K562 (cell line): ENCODE data around the gene DTNBP1. TPM values are rescaled to one million over a fixed set of nuclear protein-coding genes. Genes with fewer than 3 reads are reported as not detected.

ENCODE experiments used
- CBX8 ChIP-seq: fragments of 200-600 bp; sonication (generic); IDR thresholded peaks from 2 replicates; pipeline ENCODE4 v1.6.1; 2012; ENCODE audit warnings: borderline replicate concordance, mixed run types, low read depth, mild to moderate bottlenecking, moderate library complexity, mixed read lengths, low read length, control low read depth, inconsistent platforms; ENCODE audit not compliant: poor library complexity, severe bottlenecking; ENCODE audit errors: extremely low read depth
- CREB1 ChIP-seq, 2 experiments: sonication (generic) in 1 of 2; formaldehyde crosslinking in 1 of 2; IDR thresholded peaks; 2 replicates each; pipeline versions ENCODE4 v1.6.1 to v1.8.0; 2012 to 2022; ENCODE audit warnings: inconsistent platforms in 1 of 2, mild to moderate bottlenecking in 1 of 2, missing genetic modification reagents in 1 of 2, moderate library complexity in 1 of 2
- CTCFL ChIP-seq: IDR thresholded peaks from 2 replicates; pipeline ENCODE4 v1.6.1; 2011; ENCODE audit warnings: borderline replicate concordance, low read depth, mild to moderate bottlenecking, moderate library complexity, low read length; ENCODE audit not compliant: insufficient read depth, poor library complexity, severe bottlenecking
- EP400 ChIP-seq: fragments of 450-650 bp; IDR thresholded peaks from 2 replicates; pipeline ENCODE4 v1.6.1; 2017; ENCODE audit warnings: antibody characterized with exemption, mild to moderate bottlenecking, moderate library complexity
- GTF2F1 ChIP-seq: IDR thresholded peaks from 2 replicates; pipeline ENCODE4 v1.6.1; 2011; ENCODE audit warnings: low read depth, low read length, improper control_type of control experiment
- HNRNPLL ChIP-seq: fragments of 200-400 bp; formaldehyde crosslinking; IDR thresholded peaks from 2 replicates; pipeline ENCODE4 v1.6.1; 2017; ENCODE audit warnings: low read length, low read depth, mild to moderate bottlenecking; ENCODE audit not compliant: poor library complexity, severe bottlenecking
- KLF13 ChIP-seq: fragments of 450-650 bp; IDR thresholded peaks from 2 replicates; pipeline ENCODE4 v1.6.1; 2016; ENCODE audit warnings: missing genetic modification characterization, low read depth, mild to moderate bottlenecking, missing compliant biosample characterization, moderate library complexity, borderline replicate concordance
- PREB ChIP-seq: sonication (generic); formaldehyde crosslinking; IDR thresholded peaks from 2 replicates; pipeline ENCODE4 v1.8.1; 2023; ENCODE audit warnings: mild to moderate bottlenecking, missing genetic modification reagents
- SMAD2 ChIP-seq: fragments of 150-350 bp; IDR thresholded peaks from 2 replicates; pipeline ENCODE4 v1.6.1; 2014; ENCODE audit warnings: low read depth, mild to moderate bottlenecking, low read length
- THRA ChIP-seq: fragments of 450-650 bp; IDR thresholded peaks from 2 replicates; pipeline ENCODE4 v1.6.1; 2017; ENCODE audit warnings: mild to moderate bottlenecking, moderate library complexity
- ZNF143 ChIP-seq: sonication (generic); formaldehyde crosslinking; IDR thresholded peaks from 2 replicates; pipeline ENCODE4 v1.9.0; 2022; ENCODE audit warnings: mild to moderate bottlenecking, missing genetic modification reagents
- ZNF41 ChIP-seq: fragments of 250-450 bp; sonication (Bioruptor Pico); conservative IDR thresholded peaks from 2 replicates; pipeline ENCODE4 v1.4.0; 2020; ENCODE audit warnings: mild to moderate bottlenecking
- polyA plus RNA-seq, 8 experiments: library from polyadenylated mRNA; depleted of rRNA in 4 of 8; stranded (reverse) in 5 of 8; unstranded in 3 of 8; fragments of >200 nt; fragmentation: Nextera tagmentation in 2 of 8; fragmentation: Illumina TruSeq in 1 of 8; extraction: Ambion mirVana in 2 of 8; extraction: Trizol in 1 of 8; gene quantifications; 2 replicates each; pipeline versions ENCODE4 v1.2.1 to v1.2.3, GENCODE V29; 2011 to 2014; ENCODE audit warnings: inconsistent platforms in 1 of 8, missing spikeins in 1 of 8
- total RNA-seq, 7 experiments: library from RNA; depleted of rRNA in 6 of 7; stranded (reverse); fragments of >200 nt in 6 of 7; fragmentation: Illumina TruSeq in 2 of 7; extraction: Trizol in 2 of 7; gene quantifications; 2 replicates each; pipeline versions ENCODE4 v1.2.1 to v1.2.3, GENCODE V29; 2011 to 2021; ENCODE audit warnings: low replicate concordance in 1 of 7
- TF ChIP-seq, protein P1 (sequence below): fragments of 250-450 bp; sonication (Bioruptor Pico); IDR thresholded peaks from 2 replicates; pipeline ENCODE4 v1.5.0; 2022; ENCODE audit warnings: mild to moderate bottlenecking
- TF ChIP-seq, protein P2 (sequence below): fragments of 250-450 bp; sonication (Bioruptor Pico); IDR thresholded peaks from 2 replicates; pipeline ENCODE4 v1.8.0; 2022; ENCODE audit warnings: moderate library complexity, mild to moderate bottlenecking, inconsistent platforms
- TF ChIP-seq, protein P3 (sequence below): fragments of 450-650 bp; IDR thresholded peaks from 2 replicates; pipeline ENCODE4 v1.6.1; 2016; ENCODE audit warnings: low read depth, mild to moderate bottlenecking, moderate library complexity

DTNBP1 gene
- total and polyA plus RNA-seq, 9 of the 15 experiments (the other 6 are each of a cell fraction or from before 2014, with no cell fraction given): 16.7 to 54.5 (median 21.4) TPM

- TF ChIP-seq, protein P1, sequence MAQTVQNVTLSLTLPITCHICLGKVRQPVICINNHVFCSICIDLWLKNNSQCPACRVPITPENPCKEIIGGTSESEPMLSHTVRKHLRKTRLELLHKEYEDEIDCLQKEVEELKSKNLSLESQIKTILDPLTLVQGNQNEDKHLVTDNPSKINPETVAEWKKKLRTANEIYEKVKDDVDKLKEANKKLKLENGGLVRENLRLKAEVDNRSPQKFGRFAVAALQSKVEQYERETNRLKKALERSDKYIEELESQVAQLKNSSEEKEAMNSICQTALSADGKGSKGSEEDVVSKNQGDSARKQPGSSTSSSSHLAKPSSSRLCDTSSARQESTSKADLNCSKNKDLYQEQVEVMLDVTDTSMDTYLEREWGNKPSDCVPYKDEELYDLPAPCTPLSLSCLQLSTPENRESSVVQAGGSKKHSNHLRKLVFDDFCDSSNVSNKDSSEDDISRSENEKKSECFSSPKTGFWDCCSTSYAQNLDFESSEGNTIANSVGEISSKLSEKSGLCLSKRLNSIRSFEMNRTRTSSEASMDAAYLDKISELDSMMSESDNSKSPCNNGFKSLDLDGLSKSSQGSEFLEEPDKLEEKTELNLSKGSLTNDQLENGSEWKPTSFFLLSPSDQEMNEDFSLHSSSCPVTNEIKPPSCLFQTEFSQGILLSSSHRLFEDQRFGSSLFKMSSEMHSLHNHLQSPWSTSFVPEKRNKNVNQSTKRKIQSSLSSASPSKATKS: no peak
- TF ChIP-seq CREB1 (IDR thresholded peaks at IDR 0.05): peak; percentile 62
- peak; percentile 70; the same call in 1 of the 2 replicates for TF ChIP-seq CREB1 (CRISPR knock-in tag; IDR thresholded peaks at IDR 0.05)
- 0 out of 2 replicates have a peak, but pooled peaks have one; percentile 40 for TF ChIP-seq PREB (CRISPR knock-in tag)
- no peak for TF ChIP-seq GTF2F1
- TF ChIP-seq, protein P2, sequence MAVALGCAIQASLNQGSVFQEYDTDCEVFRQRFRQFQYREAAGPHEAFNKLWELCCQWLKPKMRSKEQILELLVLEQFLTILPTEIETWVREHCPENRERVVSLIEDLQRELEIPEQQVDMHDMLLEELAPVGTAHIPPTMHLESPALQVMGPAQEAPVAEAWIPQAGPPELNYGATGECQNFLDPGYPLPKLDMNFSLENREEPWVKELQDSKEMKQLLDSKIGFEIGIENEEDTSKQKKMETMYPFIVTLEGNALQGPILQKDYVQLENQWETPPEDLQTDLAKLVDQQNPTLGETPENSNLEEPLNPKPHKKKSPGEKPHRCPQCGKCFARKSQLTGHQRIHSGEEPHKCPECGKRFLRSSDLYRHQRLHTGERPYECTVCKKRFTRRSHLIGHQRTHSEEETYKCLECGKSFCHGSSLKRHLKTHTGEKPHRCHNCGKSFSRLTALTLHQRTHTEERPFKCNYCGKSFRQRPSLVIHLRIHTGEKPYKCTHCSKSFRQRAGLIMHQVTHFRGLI (CRISPR knock-in tag): no peak
- TF ChIP-seq CBX8: no peak
- no peak for TF ChIP-seq CTCFL
- TF ChIP-seq EP400: no peak
- no peak for TF ChIP-seq THRA
- TF ChIP-seq, protein P3, sequence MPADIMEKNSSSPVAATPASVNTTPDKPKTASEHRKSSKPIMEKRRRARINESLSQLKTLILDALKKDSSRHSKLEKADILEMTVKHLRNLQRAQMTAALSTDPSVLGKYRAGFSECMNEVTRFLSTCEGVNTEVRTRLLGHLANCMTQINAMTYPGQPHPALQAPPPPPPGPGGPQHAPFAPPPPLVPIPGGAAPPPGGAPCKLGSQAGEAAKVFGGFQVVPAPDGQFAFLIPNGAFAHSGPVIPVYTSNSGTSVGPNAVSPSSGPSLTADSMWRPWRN: no peak; the same call in 1 of the 2 replicates
- TF ChIP-seq ZNF143 (CRISPR knock-in tag): no peak
- TF ChIP-seq KLF13 (tag): no peak
- TF ChIP-seq SMAD2: no peak
- no peak for TF ChIP-seq ZNF41
- TF ChIP-seq HNRNPLL: no peak
Observed at GRCh38 chr6:15481390-15482291, 181.2 kb downstream of the DTNBP1 start (continued).
